MCF 10A (cell line): ENCODE data around the gene C6orf47. TPM values are rescaled to one million over a fixed set of nuclear protein-coding genes. Genes with fewer than 3 reads are reported as not detected.

ENCODE experiments used
- BruUV-seq: library from RNA; stranded (reverse); fragments of 400-500 nt; replicated peaks from 2 replicates; lab custom pipeline; 2021; lab: Mats Ljungman, UMichigan
- CTCF ChIA-PET: fragments of 300-600 bp; sonication (Branson Sonifier 250); formaldehyde crosslinking; extraction: SDS; loops from one replicate; lab custom pipeline; 2021; ENCODE audit warnings: antibody characterized with exemption, inconsistent platforms; lab: Yijun Ruan, JAX
- POLR2A ChIA-PET: fragments of 300-600, 350-650 bp; sonication (Branson Sonifier 250); formaldehyde crosslinking; extraction: SDS; loops from one replicate; lab custom pipeline; 2020; ENCODE audit warnings: antibody characterized with exemption, inconsistent platforms; lab: Yijun Ruan, JAX
- DNase-seq: peaks from one replicate; pipeline ENCODE4 v3.0.0-alpha.2; 2018; ENCODE audit not compliant: unreplicated experiment
- H3K27ac Mint-ChIP-seq: one replicate; pipeline ENCODE4 v1.8.0; 2022; ENCODE audit warnings: mild to moderate bottlenecking, low read depth, mixed read lengths; ENCODE audit not compliant: unreplicated experiment
- H3K27me3 Mint-ChIP-seq: one replicate; pipeline ENCODE4 v1.8.0; 2022; ENCODE audit warnings: mixed read lengths; ENCODE audit not compliant: insufficient read depth, unreplicated experiment
- H3K36me3 Mint-ChIP-seq: one replicate; pipeline ENCODE4 v1.8.0; 2022; ENCODE audit warnings: mild to moderate bottlenecking, moderate library complexity, mixed read lengths; ENCODE audit not compliant: insufficient read depth, unreplicated experiment
- H3K4me1 Mint-ChIP-seq: one replicate; pipeline ENCODE4 v1.8.0; 2022; ENCODE audit warnings: mixed read lengths; ENCODE audit not compliant: insufficient read depth, unreplicated experiment
- H3K4me3 Mint-ChIP-seq: one replicate; pipeline ENCODE4 v1.8.0; 2022; ENCODE audit warnings: mild to moderate bottlenecking, moderate library complexity, mixed read lengths; ENCODE audit not compliant: unreplicated experiment
- H3K9me3 Mint-ChIP-seq: one replicate; pipeline ENCODE4 v1.8.0; 2022; ENCODE audit warnings: mixed read lengths; ENCODE audit not compliant: unreplicated experiment
- intact Hi-C: fragments of 100-400 bp; cut with micrococcal nuclease; formaldehyde crosslinking; loops from 2 replicates; pipeline ENCODE4 v1.14.1; 2022
- total RNA-seq: library from RNA; stranded (reverse); gene quantifications from 2 replicates; pipeline ENCODE4 v1.2.3, GENCODE V29; 2022
- TF ChIP-seq, protein P1 (sequence below): fragments of 200-600 bp; IDR thresholded peaks from one replicate; pipeline ENCODE4 v1.8.0; 2022; ENCODE audit warnings: antibody characterized with exemption, mild to moderate bottlenecking; ENCODE audit not compliant: unreplicated experiment

C6orf47 gene
- total RNA-seq, 1 experiment from 2014 or later, result 15.5 TPM

DNA sequence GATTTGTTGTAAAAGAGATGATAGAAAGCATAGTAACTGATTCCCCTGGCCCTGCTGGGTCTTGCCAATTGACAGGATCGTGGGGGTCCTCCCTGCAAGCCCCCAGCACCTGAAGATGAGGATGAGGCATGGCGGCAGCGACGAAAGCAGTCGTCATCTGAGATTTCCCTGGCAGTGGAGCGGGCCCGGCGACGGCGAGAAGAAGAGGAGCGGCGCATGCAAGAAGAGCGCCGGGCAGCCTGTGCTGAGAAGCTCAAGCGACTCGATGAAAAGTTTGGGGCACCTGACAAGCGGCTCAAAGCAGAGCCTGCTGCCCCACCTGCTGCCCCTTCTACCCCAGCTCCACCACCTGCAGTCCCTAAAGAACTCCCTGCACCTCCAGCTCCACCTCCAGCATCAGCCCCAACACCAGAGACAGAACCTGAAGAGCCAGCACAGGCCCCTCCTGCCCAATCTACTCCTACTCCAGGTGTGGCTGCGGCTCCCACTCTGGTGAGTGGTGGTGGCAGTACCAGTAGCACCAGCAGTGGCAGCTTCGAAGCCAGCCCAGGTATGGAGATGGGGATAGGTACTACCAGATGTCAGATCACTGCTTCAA is 32.8 kb downstream of the C6orf47 start:
- H3K4me1 Mint-ChIP-seq, result peaks cover 2% of the 10 kb centered on the region
- no peaks in the 10 kb centered on the region for H3K9me3 Mint-ChIP-seq
- no peak overlapping the region for H3K4me3 Mint-ChIP-seq
- H3K27ac Mint-ChIP-seq, result peak overlapping the region; percentile 60
- CTCF ChIA-PET, result interaction anchor here (0.7 to 0.9 kb wide), 2 partner anchors 13 to 49 kb away, joined by 3 read pairs; no protein-coding TSS in a partner anchor
- POLR2A ChIA-PET, result interaction anchor here (1.0 to 8.0 kb wide), 2 partner anchors 11 to 24 kb away, joined by 4 to 50 read pairs; partner anchors contain the start of gene BAG6
- intact Hi-C loops, result no loop called here
- TF ChIP-seq, protein P1, sequence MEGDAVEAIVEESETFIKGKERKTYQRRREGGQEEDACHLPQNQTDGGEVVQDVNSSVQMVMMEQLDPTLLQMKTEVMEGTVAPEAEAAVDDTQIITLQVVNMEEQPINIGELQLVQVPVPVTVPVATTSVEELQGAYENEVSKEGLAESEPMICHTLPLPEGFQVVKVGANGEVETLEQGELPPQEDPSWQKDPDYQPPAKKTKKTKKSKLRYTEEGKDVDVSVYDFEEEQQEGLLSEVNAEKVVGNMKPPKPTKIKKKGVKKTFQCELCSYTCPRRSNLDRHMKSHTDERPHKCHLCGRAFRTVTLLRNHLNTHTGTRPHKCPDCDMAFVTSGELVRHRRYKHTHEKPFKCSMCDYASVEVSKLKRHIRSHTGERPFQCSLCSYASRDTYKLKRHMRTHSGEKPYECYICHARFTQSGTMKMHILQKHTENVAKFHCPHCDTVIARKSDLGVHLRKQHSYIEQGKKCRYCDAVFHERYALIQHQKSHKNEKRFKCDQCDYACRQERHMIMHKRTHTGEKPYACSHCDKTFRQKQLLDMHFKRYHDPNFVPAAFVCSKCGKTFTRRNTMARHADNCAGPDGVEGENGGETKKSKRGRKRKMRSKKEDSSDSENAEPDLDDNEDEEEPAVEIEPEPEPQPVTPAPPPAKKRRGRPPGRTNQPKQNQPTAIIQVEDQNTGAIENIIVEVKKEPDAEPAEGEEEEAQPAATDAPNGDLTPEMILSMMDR, result no peak
- H3K36me3 Mint-ChIP-seq, result peaks cover 100% of the 10 kb centered on the region
- BruUV-seq, result no TSS peak
- no peaks in the 10 kb centered on the region for H3K27me3 Mint-ChIP-seq
- DNase-seq, result no peak

DNA sequence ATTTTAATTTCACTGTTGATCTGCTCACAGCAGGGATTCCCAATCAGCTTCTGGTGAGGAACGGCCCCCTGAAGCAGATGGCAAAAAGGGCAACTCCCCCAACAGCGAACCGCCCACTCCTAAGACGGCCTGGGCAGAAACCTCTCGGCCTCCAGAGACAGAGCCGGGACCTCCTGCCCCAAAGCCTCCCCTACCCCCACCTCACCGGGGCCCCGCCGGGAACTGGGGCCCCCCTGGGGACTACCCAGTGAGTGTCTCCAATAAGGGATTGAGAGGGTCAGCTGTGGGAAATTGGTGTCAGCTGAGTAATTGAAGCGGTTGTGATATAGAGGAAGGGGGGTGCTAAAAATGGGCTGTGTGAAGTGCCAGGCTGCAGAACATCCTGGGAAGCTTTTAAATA is 33.6 kb downstream of the C6orf47 start:
- BruUV-seq, result no TSS peak
- ChIA-PET POLR2A (interaction anchor here (0.7 to 8.0 kb wide), 3 partner anchors 12 to 1879 kb away, joined by 4 to 50 read pairs (median 11); partner anchors contain the start of gene BAG6), CTCF (interaction anchor here (0.7 to 1.0 kb wide), 4 partner anchors 8 to 164 kb away, joined by 3 read pairs; no protein-coding TSS in a partner anchor)
- TF ChIP-seq, protein P1, result no peak
- no peak overlapping the region for H3K4me3 Mint-ChIP-seq
- H3K9me3 Mint-ChIP-seq, result no peaks in the 10 kb centered on the region
- peak overlapping the region; percentile 60 for H3K27ac Mint-ChIP-seq
- peaks cover 100% of the 10 kb centered on the region for H3K36me3 Mint-ChIP-seq
- H3K4me1 Mint-ChIP-seq, result peaks cover 10% of the 10 kb centered on the region
- DNase-seq, result no peak
- intact Hi-C loops, result no loop called here
- no peaks in the 10 kb centered on the region for H3K27me3 Mint-ChIP-seq

DNA sequence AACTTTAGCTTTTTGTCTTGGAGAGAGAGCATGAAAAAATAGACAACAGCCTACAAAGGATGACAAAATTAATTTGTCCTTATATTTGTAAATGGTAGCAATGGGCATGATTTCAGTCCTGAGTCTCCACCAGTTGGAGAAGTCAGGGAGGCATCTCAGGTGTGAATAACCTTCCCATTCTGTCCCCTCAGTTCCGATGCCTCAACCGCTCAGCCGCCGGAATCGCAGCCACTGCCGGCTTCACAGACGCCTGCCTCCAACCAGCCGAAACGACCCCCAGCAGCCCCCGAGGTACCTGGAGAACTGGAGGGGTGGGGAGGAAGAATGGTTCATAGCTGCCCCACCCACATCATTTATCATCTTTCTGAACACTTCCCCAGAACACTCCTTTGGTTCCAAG is 36.5 kb downstream of the C6orf47 start:
- no TSS peak for BruUV-seq
- H3K9me3 Mint-ChIP-seq, result no peaks in the 10 kb centered on the region
- no peaks in the 10 kb centered on the region for H3K27me3 Mint-ChIP-seq
- ChIA-PET CTCF (interaction anchor here (0.6 to 1.1 kb wide), 2 partner anchors 13 to 26 kb away, joined by 3 to 5 read pairs; no protein-coding TSS in a partner anchor), POLR2A (interaction anchor here (0.5 to 8.0 kb wide), 3 partner anchors 15 to 77 kb away, joined by 5 to 117 read pairs (median 50); partner anchors contain the start of genes BAG6 and NFKBIL1)
- no peak overlapping the region for H3K27ac Mint-ChIP-seq
- intact Hi-C loops, result loop anchor here (5.0 kb wide), 1 partner anchor 38 kb away; the partner anchor contains the start of genes C6orf47 and GPANK1
- TF ChIP-seq, protein P1, result no peak
- peaks cover 78% of the 10 kb centered on the region for H3K36me3 Mint-ChIP-seq
- H3K4me3 Mint-ChIP-seq, result no peak overlapping the region
- H3K4me1 Mint-ChIP-seq, result peaks cover 17% of the 10 kb centered on the region
- DNase-seq, result no peak

DNA sequence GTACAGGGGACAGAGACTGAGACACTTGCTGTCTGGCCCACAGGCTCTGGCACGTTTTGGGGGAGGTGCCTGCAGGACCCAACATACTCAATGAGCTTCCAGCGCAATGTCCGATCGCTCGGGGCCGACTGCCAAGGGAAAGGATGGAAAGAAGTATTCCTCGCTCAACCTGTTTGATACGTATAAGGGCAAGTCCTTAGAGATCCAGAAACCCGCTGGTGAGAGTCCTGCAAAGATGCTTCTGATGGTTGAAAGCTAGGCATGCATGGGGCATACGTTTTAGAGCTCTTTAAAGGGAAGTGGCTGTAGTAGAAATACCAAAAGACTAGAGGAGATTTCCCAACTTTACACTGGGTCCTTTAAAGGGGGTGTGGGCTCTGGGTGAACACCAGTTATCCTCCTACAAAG is 37.9 kb downstream of the C6orf47 start:
- H3K36me3 Mint-ChIP-seq, result peaks cover 64% of the 10 kb centered on the region
- H3K4me1 Mint-ChIP-seq, result peaks cover 17% of the 10 kb centered on the region
- H3K4me3 Mint-ChIP-seq, result peak overlapping the region; percentile 76
- no peak for DNase-seq
- TF ChIP-seq, protein P1, result no peak
- H3K27ac Mint-ChIP-seq, result peak overlapping the region; percentile 89
- no peaks in the 10 kb centered on the region for H3K27me3 Mint-ChIP-seq
- POLR2A ChIA-PET, result interaction anchor here (1.0 to 8.0 kb wide), 14 partner anchors 11 to 222 kb away, joined by 3 to 117 read pairs (median 6); partner anchors contain the start of genes ABHD16A, BAG6, C6orf47 and CSNK2B
- intact Hi-C loops, result loop anchor here (5.0 kb wide), 1 partner anchor 40 kb away; the partner anchor contains the start of genes C6orf47 and GPANK1
- BruUV-seq, result no TSS peak
- CTCF ChIA-PET, result interaction anchor here (1.0 to 1.6 kb wide), 2 partner anchors 25 to 31 kb away, joined by 4 to 5 read pairs; no protein-coding TSS in a partner anchor
- H3K9me3 Mint-ChIP-seq, result no peaks in the 10 kb centered on the region
